BJ (cell line): ENCODE measurements around the gene ZGPAT. TPM values are rescaled to one million over a fixed set of nuclear protein-coding genes. Genes with fewer than 3 reads are reported as not detected.

ENCODE experiments used
- CTCF ChIA-PET: fragments of 350-600 bp; formaldehyde crosslinking; extraction: SDS; loops from one replicate; lab custom pipeline; 2021; ENCODE audit warnings: antibody characterized with exemption, inconsistent platforms; lab: Yijun Ruan, JAX
- POLR2A ChIA-PET: fragments of 300-600 bp; sonication (Branson Sonifier 250); formaldehyde crosslinking; extraction: SDS; loops from one replicate; lab custom pipeline; 2021; ENCODE audit warnings: antibody characterized with exemption; lab: Charles Lee
- DNase-seq: peaks from one replicate; pipeline ENCODE4 v3.0.0-alpha.2; 2011; ENCODE audit warnings: low read depth
- H3K27me3 ChIP-seq: 2 replicates; pipeline ENCODE4 v1.6.0; 2011; ENCODE audit warnings: low read length; ENCODE audit not compliant: control insufficient read depth, insufficient read depth
- H3K36me3 ChIP-seq: 2 replicates; pipeline ENCODE4 v1.5.1; 2011; ENCODE audit warnings: low read length; ENCODE audit not compliant: control insufficient read depth, insufficient read depth
- H3K4me3 ChIP-seq: 2 replicates; pipeline ENCODE4 v1.5.1; 2011; ENCODE audit warnings: low read depth, mild to moderate bottlenecking, control low read depth, low read length
- CTCF ChIP-seq: IDR thresholded peaks from 2 replicates; pipeline ENCODE4 v1.5.1; 2011; ENCODE audit warnings: low read depth, mild to moderate bottlenecking, control low read depth, inconsistent platforms, low read length, moderate library complexity; ENCODE audit not compliant: insufficient read depth
- polyA plus RNA-seq: library from polyadenylated mRNA; depleted of rRNA; stranded (reverse); fragments of >200 nt; gene quantifications from 2 replicates; pipeline ENCODE4 v1.2.3, GENCODE V29; 2011

Gene ZGPAT
- polyA plus RNA-seq, 1 experiment, result 15.9 TPM

- no peak for TF ChIP-seq CTCF
- no peak for DNase-seq
- POLR2A ChIA-PET, result no interaction called here
Measured at GRCh38 chr20:63737945-63738686, 30.3 kb downstream of the ZGPAT start.

DNA sequence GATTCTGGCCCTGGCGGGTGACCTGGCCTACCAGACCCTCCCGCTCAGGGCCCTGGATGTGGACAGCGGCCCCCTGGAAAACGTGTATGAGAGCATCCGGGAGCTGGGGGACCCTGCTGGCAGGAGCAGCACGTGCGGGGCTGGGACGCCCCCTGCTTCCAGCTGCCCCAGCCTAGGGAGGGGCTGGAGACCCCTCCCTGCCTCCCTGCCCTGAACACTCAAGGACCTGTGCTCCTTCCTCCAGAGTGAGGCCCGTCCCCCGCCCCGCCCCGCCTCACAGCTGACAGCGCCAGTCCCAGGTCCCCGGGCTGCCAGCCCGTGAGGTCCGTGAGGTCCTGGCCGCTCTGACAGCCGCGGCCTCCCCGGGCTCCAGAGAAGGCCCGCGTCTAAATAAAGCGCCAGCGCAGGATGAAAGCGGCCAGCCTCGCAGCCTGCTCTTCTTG is 30.9 kb downstream of the ZGPAT start:
- Histone ChIP-seq H3K4me3 (no peak overlapping the region; the same call in 1 of the 2 replicates), H3K27me3 (no peaks in the 10 kb centered on the region), H3K36me3 (peaks cover 26% of the 10 kb centered on the region)
- ChIA-PET POLR2A (interaction anchor here (0.5 to 0.6 kb wide), 2 partner anchors 11 to 17 kb away, joined by 3 to 9 read pairs; no protein-coding TSS in a partner anchor), CTCF (interaction anchor here (1.0 kb wide), 1 partner anchor 37 kb away, joined by 4 read pairs; no protein-coding TSS in a partner anchor)
- TF ChIP-seq CTCF, result no peak
- no peak for DNase-seq

More at GRCh38 chr20:63737945-63738686, 30.3 kb downstream of the ZGPAT start:
- CTCF ChIA-PET, result no interaction called here
- H3K27me3 ChIP-seq, result no peaks in the 10 kb centered on the region
- no peak overlapping the region for H3K4me3 ChIP-seq
- H3K36me3 ChIP-seq, result peaks cover 26% of the 10 kb centered on the region

GRCh38 chr20:63739130-63740069 is 31.6 kb downstream of the ZGPAT start, which contains the start of gene SLC2A4RG:
SLC2A4RG (plus strand) TSS chr20:63739776; CDS start chr20:63739913, 137 bp downstream.
- Histone ChIP-seq H3K36me3 (peaks cover 20% of the 10 kb centered on the region), H3K4me3 (peak within 1 kb of the TSS; percentile 74), H3K27me3 (no peaks in the 10 kb centered on the region)
- ChIA-PET CTCF (interaction anchor here (1.0 kb wide), 1 partner anchor 36 kb away, joined by 4 read pairs; no protein-coding TSS in a partner anchor), POLR2A (interaction anchor here (0.5 to 0.6 kb wide), 2 partner anchors 12 to 18 kb away, joined by 3 to 9 read pairs; no protein-coding TSS in a partner anchor)
- TF ChIP-seq CTCF, result no peak
- no peak for DNase-seq

- no peaks in the 10 kb centered on the region for H3K27me3 ChIP-seq
- POLR2A ChIA-PET, result no interaction called here
- CTCF ChIA-PET, result interaction anchor here (1.3 to 1.6 kb wide), 3 partner anchors 47 to 297 kb away, joined by 4 to 6 read pairs (median 5); partner anchors contain the start of gene TPD52L2
- TF ChIP-seq CTCF, result no peak
- no peak for DNase-seq
- H3K4me3 ChIP-seq, result peak overlapping the region; percentile 74
- H3K36me3 ChIP-seq, result peaks cover 17% of the 10 kb centered on the region
Measured at GRCh38 chr20:63740070-63740626, 32.3 kb downstream of the ZGPAT start.
